ENCODE results near the gene CYP20A1.

DNA sequence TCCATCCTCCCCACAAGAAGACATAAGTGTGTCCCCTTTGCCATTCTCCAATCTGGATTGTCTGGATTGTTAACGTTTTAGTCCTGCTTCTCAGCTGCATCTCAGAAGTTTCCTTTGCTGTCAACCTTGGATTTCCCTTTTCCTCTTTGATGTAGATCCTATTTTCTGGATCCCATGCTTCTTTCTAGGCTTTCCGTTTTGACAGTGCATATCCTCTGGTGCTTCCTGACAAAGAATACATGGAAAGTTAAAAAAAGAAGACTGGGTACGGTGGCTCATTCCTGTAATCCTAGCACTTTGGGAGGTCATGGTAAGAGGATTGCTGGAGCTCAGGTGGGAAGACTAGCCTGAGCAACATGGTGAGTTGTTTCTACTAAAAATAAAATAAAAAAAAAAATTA lies 116.1 kb downstream of the CYP20A1 start:
- no peak for TF ChIP-seq EZH2phosphoT487 (IDR thresholded peaks at IDR 0.05)
- TF ChIP-seq, protein P1, sequence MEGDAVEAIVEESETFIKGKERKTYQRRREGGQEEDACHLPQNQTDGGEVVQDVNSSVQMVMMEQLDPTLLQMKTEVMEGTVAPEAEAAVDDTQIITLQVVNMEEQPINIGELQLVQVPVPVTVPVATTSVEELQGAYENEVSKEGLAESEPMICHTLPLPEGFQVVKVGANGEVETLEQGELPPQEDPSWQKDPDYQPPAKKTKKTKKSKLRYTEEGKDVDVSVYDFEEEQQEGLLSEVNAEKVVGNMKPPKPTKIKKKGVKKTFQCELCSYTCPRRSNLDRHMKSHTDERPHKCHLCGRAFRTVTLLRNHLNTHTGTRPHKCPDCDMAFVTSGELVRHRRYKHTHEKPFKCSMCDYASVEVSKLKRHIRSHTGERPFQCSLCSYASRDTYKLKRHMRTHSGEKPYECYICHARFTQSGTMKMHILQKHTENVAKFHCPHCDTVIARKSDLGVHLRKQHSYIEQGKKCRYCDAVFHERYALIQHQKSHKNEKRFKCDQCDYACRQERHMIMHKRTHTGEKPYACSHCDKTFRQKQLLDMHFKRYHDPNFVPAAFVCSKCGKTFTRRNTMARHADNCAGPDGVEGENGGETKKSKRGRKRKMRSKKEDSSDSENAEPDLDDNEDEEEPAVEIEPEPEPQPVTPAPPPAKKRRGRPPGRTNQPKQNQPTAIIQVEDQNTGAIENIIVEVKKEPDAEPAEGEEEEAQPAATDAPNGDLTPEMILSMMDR (IDR thresholded peaks at IDR 0.05), result no peak
